DND-41 (cell line): ENCODE data around the gene TRIM14.

Experiments
- ATAC-seq: fragments of 200-7000 bp; cut with Tn5 transposase; 3 replicates; pipeline ENCODE4 v1.9.1; 2021; ENCODE audit warnings: low read depth; ENCODE audit not compliant: insufficient read depth
- DNase-seq: peaks from one replicate; pipeline ENCODE4 v3.0.0-alpha.2; 2020
- H2AFZ ChIP-seq: 2 replicates; pipeline ENCODE4 v1.6.0; 2012; ENCODE audit warnings: low read depth, low read length
- H3K27ac ChIP-seq: 2 replicates; pipeline ENCODE4 v1.5.1; 2012; ENCODE audit warnings: low read length, inconsistent platforms
- H3K27me3 ChIP-seq: fragments of 200-600 bp; sonication (generic); 2 replicates; pipeline ENCODE4 v1.6.0; 2012; ENCODE audit warnings: low read length, mild to moderate bottlenecking, inconsistent platforms; ENCODE audit not compliant: insufficient read depth, poor library complexity
- H3K36me3 ChIP-seq: 2 replicates; pipeline ENCODE4 v1.5.1; 2012; ENCODE audit warnings: low read length, inconsistent platforms; ENCODE audit not compliant: insufficient read depth
- H3K4me1 ChIP-seq: 2 replicates; pipeline ENCODE4 v1.5.1; 2012; ENCODE audit warnings: mild to moderate bottlenecking, low read length; ENCODE audit not compliant: insufficient read depth
- H3K4me2 ChIP-seq: 2 replicates; pipeline ENCODE4 v1.6.0; 2012; ENCODE audit warnings: mild to moderate bottlenecking, moderate library complexity, low read length, inconsistent platforms; ENCODE audit not compliant: insufficient read depth
- H3K4me3 ChIP-seq, 2 experiments: fragments of 200-600 bp in 1 of 2; shearing (Covaris generic) in 1 of 2; 2 replicates each; pipeline ENCODE4 v1.5.1; 2012 to 2016; ENCODE audit warnings: inconsistent platforms in 2 of 2, low read length in 2 of 2, mild to moderate bottlenecking in 2 of 2, low read depth in 1 of 2, moderate library complexity in 1 of 2
- H3K79me2 ChIP-seq: 2 replicates; pipeline ENCODE4 v1.6.0; 2012; ENCODE audit warnings: low read length, inconsistent platforms; ENCODE audit not compliant: insufficient read depth
- H3K9ac ChIP-seq: 2 replicates; pipeline ENCODE4 v1.6.0; 2012; ENCODE audit warnings: low read depth, mild to moderate bottlenecking, inconsistent platforms, low read length, moderate library complexity
- H3K9me3 ChIP-seq: 2 replicates; pipeline ENCODE4 v1.5.1; 2012; ENCODE audit warnings: low read length, moderate library complexity, mild to moderate bottlenecking, inconsistent platforms; ENCODE audit not compliant: insufficient read depth, severe bottlenecking
- H4K20me1 ChIP-seq: 2 replicates; pipeline ENCODE4 v1.6.0; 2012; ENCODE audit warnings: low read length; ENCODE audit not compliant: insufficient read depth
- EZH2 ChIP-seq: IDR thresholded peaks from 3 replicates; pipeline ENCODE4 v1.6.1; 2012; ENCODE audit warnings: borderline replicate concordance, low read depth, mild to moderate bottlenecking, moderate library complexity, low read length, inconsistent platforms; ENCODE audit not compliant: severe bottlenecking
- TF ChIP-seq, protein P1 (sequence below): IDR thresholded peaks from 2 replicates; pipeline ENCODE4 v1.5.1; 2012; ENCODE audit warnings: borderline replicate concordance, low read length, moderate library complexity, mild to moderate bottlenecking; ENCODE audit not compliant: poor library complexity, severe bottlenecking; ENCODE audit errors: extremely low read depth

The TRIM14 gene

DNA sequence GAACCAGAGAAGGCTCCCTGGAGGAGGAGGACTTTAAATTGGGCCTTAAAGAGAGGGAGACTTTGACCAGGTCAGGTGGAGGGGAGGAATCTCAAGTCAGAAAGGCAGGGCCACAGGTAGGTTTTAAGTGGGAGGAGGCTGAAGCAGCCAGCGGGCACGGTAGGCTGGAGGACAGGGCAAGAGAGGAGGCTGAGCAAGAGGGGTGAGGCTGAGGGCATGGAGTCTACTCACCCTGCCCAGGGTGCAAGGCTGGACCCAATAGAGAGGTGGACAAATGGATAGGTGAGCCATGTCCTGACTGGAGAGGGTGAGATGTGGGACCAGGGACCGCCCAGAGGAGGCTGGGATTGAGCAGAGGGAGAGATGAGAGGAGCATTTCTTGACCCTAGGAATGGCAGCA, 25.6 kb upstream of the TRIM14 start:
- H3K36me3 ChIP-seq, result no peaks in the 10 kb centered on the region
- no peaks in the 10 kb centered on the region for H4K20me1 ChIP-seq
- H3K9me3 ChIP-seq, result no peaks in the 10 kb centered on the region
- TF ChIP-seq EZH2, result no peak
- TF ChIP-seq, protein P1, sequence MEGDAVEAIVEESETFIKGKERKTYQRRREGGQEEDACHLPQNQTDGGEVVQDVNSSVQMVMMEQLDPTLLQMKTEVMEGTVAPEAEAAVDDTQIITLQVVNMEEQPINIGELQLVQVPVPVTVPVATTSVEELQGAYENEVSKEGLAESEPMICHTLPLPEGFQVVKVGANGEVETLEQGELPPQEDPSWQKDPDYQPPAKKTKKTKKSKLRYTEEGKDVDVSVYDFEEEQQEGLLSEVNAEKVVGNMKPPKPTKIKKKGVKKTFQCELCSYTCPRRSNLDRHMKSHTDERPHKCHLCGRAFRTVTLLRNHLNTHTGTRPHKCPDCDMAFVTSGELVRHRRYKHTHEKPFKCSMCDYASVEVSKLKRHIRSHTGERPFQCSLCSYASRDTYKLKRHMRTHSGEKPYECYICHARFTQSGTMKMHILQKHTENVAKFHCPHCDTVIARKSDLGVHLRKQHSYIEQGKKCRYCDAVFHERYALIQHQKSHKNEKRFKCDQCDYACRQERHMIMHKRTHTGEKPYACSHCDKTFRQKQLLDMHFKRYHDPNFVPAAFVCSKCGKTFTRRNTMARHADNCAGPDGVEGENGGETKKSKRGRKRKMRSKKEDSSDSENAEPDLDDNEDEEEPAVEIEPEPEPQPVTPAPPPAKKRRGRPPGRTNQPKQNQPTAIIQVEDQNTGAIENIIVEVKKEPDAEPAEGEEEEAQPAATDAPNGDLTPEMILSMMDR, result no peak
- H2AFZ ChIP-seq, result no peak overlapping the region
- H3K4me3 ChIP-seq, result no peak overlapping the region
- DNase-seq (no peak), ATAC-seq (no peak)
- H3K4me2 ChIP-seq, result no peak overlapping the region
- no peak overlapping the region for H3K27ac ChIP-seq
- no peaks in the 10 kb centered on the region for H3K27me3 ChIP-seq
- no peaks in the 10 kb centered on the region; the same call in 1 of the 2 replicates for H3K4me1 ChIP-seq
- no peak overlapping the region for H3K9ac ChIP-seq
- H3K79me2 ChIP-seq, result no peaks in the 10 kb centered on the region

DNA sequence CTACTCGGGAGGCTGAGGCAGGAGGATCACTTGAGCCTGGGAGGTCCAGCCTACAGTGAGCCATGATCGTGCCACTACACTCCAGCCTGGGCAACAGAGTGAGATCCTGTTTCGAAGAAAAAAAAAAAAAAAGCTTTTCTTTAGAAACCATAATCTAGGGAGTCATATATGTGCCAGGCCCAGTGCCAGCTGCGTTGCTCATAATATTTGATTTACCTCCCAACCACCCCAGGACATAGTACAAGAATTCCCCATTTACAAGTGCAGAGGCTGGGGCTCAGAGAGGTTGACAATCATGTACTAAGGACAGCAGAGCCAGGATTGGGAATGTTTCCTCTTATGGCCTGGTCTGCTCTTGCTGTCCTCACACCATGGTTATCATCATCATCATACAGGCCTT, 25.1 kb upstream of the TRIM14 start:
- ATAC-seq, result no peak
- no peak for TF ChIP-seq EZH2
- TF ChIP-seq, protein P1, result no peak
- Histone ChIP-seq H3K4me3 (no peak overlapping the region), H3K4me2 (no peak overlapping the region), H3K27me3 (no peaks in the 10 kb centered on the region), H3K9ac (no peak overlapping the region), H4K20me1 (no peaks in the 10 kb centered on the region), H3K4me1 (no peaks in the 10 kb centered on the region; the same call in 1 of the 2 replicates), H3K36me3 (no peaks in the 10 kb centered on the region), H2AFZ (no peak overlapping the region), H3K27ac (no peak overlapping the region), H3K79me2 (no peaks in the 10 kb centered on the region), H3K9me3 (no peaks in the 10 kb centered on the region)
- no peak for DNase-seq

DNA sequence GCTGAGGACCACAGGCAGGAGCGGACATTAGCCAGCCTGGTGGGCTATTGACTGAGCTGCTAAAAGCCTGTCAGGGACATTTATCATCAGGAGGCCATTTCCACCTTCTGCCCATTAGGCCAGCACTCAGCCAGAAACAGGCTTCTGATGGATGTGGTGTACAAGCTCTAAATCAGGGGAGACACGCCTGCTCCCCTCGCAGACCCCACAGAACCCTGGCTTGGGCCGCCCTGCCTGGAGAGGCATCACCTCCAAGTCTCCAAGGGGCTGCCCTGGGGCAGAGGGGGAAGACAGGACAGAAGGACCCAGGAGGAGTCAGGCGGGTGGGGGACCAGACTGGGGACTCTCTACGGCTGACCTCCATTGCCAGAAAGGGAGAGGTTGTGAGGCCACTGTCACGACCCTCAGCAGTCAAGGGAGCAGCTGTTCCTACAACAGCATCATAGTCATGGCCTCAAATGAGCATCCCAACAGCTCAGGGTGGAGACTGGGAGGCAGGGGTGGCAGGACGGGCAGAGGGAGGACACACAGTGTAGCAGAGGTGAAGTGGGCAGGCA, 24.0 kb upstream of the TRIM14 start:
- Histone ChIP-seq H3K4me3 (no peak overlapping the region), H3K4me2 (no peak overlapping the region), H3K36me3 (no peaks in the 10 kb centered on the region), H3K27me3 (no peaks in the 10 kb centered on the region), H3K9me3 (no peaks in the 10 kb centered on the region), H3K4me1 (no peaks in the 10 kb centered on the region; the same call in 1 of the 2 replicates), H2AFZ (no peak overlapping the region), H4K20me1 (no peaks in the 10 kb centered on the region), H3K9ac (no peak overlapping the region), H3K79me2 (no peaks in the 10 kb centered on the region), H3K27ac (no peak overlapping the region)
- TF ChIP-seq, protein P1, result no peak
- no peak for TF ChIP-seq EZH2
- ATAC-seq (no peak), DNase-seq (no peak)
